ENCODE results near the gene CRYGC. TPM values are rescaled to one million over a fixed set of nuclear protein-coding genes. Genes with fewer than 3 reads are reported as not detected.

The CRYGC gene
- total RNA-seq, 1 experiment from 2014 or later: not detected

GRCh38 chr2:208153156-208153555 lies 23.5 kb upstream of the CRYGC start:
- H3K9me3 ChIP-seq (ENCODE audit: insufficient read depth, low read depth): no peaks in the 10 kb centered on the region
- ChIA-PET POLR2A (ENCODE audit: unreplicated experiment) (no interaction called here), CTCF (no interaction called here)
- intact Hi-C loops (cut with micrococcal nuclease; ENCODE audit: unreplicated experiment): no loop called here
- no peaks in the 10 kb centered on the region for H3K36me3 ChIP-seq (ENCODE audit: low read depth)
- no peaks in the 10 kb centered on the region for H3K79me2 ChIP-seq (ENCODE audit: low read depth)
- no peaks in the 10 kb centered on the region for H3K27me3 ChIP-seq (ENCODE audit: insufficient read depth, low read depth)
- H4K20me1 ChIP-seq (ENCODE audit: insufficient read depth): no peaks in the 10 kb centered on the region
- no TSS peak for BruUV-seq (replicated peaks)
- no peak overlapping the region for H2AFZ ChIP-seq
- H3K4me1 ChIP-seq (replicated peaks; ENCODE audit: insufficient read depth): no peaks in the 10 kb centered on the region
- H3K9me2 ChIP-seq (ENCODE audit: insufficient read depth): no peaks in the 10 kb centered on the region
- no peaks in the 10 kb centered on the region for H3F3A ChIP-seq (ENCODE audit: insufficient read depth, low read depth)
- H3K4me3 ChIP-seq: no peak overlapping the region
- no peak for DNase-seq
- H3K4me2 ChIP-seq: no peak overlapping the region
- no peak overlapping the region for H3K27ac ChIP-seq
- TF ChIP-seq CTCF (conservative IDR thresholded peaks at IDR 0.05) (no peak), EZH2 (IDR thresholded peaks at IDR 0.05; ENCODE audit: low read depth) (no peak)

GRCh38 chr2:208150956-208151355 lies 21.3 kb upstream of the CRYGC start:
- no TSS peak for BruUV-seq (replicated peaks)
- no peak for DNase-seq
- no peaks in the 10 kb centered on the region for H3K36me3 ChIP-seq (ENCODE audit: low read depth)
- no peaks in the 10 kb centered on the region for H3K79me2 ChIP-seq (ENCODE audit: low read depth)
- no peaks in the 10 kb centered on the region for H3K27me3 ChIP-seq (ENCODE audit: insufficient read depth, low read depth)
- H3K9me3 ChIP-seq (ENCODE audit: insufficient read depth, low read depth): no peaks in the 10 kb centered on the region
- TF ChIP-seq CTCF (conservative IDR thresholded peaks at IDR 0.05) (no peak), EZH2 (IDR thresholded peaks at IDR 0.05; ENCODE audit: low read depth) (no peak)
- no peak overlapping the region for H3K4me3 ChIP-seq
- H3K9me2 ChIP-seq (ENCODE audit: insufficient read depth): no peaks in the 10 kb centered on the region
- no peaks in the 10 kb centered on the region for H3F3A ChIP-seq (ENCODE audit: insufficient read depth, low read depth)
- H4K20me1 ChIP-seq (ENCODE audit: insufficient read depth): no peaks in the 10 kb centered on the region
- ChIA-PET CTCF (no interaction called here), POLR2A (ENCODE audit: unreplicated experiment) (no interaction called here)
- H2AFZ ChIP-seq: no peak overlapping the region
- H3K27ac ChIP-seq: no peak overlapping the region
- intact Hi-C loops (cut with micrococcal nuclease; ENCODE audit: unreplicated experiment): no loop called here
- H3K4me2 ChIP-seq: no peak overlapping the region
- no peaks in the 10 kb centered on the region for H3K4me1 ChIP-seq (replicated peaks; ENCODE audit: insufficient read depth)

- TF ChIP-seq CTCF (conservative IDR thresholded peaks at IDR 0.05) (no peak), EZH2 (IDR thresholded peaks at IDR 0.05; ENCODE audit: low read depth) (no peak)
- POLR2A ChIA-PET (ENCODE audit: unreplicated experiment): no interaction called here
- no peaks in the 10 kb centered on the region for H3K27me3 ChIP-seq (ENCODE audit: insufficient read depth, low read depth)
- H3K4me1 ChIP-seq (replicated peaks; ENCODE audit: insufficient read depth): no peaks in the 10 kb centered on the region
- no peak for DNase-seq
- H3K79me2 ChIP-seq (ENCODE audit: low read depth): no peaks in the 10 kb centered on the region
- no peak overlapping the region for H3K4me2 ChIP-seq
- BruUV-seq (replicated peaks): no TSS peak
- no peaks in the 10 kb centered on the region for H3K9me3 ChIP-seq (ENCODE audit: insufficient read depth, low read depth)
- H3K27ac ChIP-seq: no peak overlapping the region
- intact Hi-C loops (cut with micrococcal nuclease; ENCODE audit: unreplicated experiment): no loop called here
- H3K4me3 ChIP-seq: no peak overlapping the region
- no peaks in the 10 kb centered on the region for H3K9me2 ChIP-seq (ENCODE audit: insufficient read depth)
- no peaks in the 10 kb centered on the region for H4K20me1 ChIP-seq (ENCODE audit: insufficient read depth)
- H2AFZ ChIP-seq: no peak overlapping the region
- H3F3A ChIP-seq (ENCODE audit: insufficient read depth, low read depth): no peaks in the 10 kb centered on the region
- no peaks in the 10 kb centered on the region for H3K36me3 ChIP-seq (ENCODE audit: low read depth)
- CTCF ChIA-PET: no interaction called here
Observed at GRCh38 chr2:208150094-208150493, 20.5 kb upstream of the CRYGC start.

Measured in PC-9 (cell line).